Measurements from ENCODE around the gene RAB3A.

DNA sequence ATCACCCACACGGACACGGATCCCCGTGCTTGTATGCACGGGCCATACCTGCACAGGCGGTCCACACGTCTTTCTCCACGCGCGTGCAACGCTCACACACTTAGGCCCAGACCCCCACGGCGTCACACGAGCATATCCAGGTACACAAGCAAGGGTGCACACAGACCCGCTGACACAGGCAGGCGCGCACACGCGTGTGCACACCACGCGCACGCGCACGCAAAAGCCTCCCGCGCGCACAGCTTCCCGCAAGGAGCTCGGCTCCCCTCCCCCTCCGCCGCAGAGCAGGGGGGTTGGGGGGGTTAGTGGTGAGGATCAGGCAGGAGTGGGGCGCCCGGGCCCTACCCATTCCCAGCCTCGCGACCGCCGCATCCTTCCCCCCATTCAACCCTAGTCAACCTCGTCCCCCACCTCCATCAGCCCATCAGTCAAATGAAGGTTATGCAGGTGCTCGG, 407 bp downstream of the RAB3A start:
- no peak for TF ChIP-seq POLR2A (IDR thresholded peaks at IDR 0.05; ENCODE audit: extremely low read depth, insufficient read length)
- TF ChIP-seq, protein P1, sequence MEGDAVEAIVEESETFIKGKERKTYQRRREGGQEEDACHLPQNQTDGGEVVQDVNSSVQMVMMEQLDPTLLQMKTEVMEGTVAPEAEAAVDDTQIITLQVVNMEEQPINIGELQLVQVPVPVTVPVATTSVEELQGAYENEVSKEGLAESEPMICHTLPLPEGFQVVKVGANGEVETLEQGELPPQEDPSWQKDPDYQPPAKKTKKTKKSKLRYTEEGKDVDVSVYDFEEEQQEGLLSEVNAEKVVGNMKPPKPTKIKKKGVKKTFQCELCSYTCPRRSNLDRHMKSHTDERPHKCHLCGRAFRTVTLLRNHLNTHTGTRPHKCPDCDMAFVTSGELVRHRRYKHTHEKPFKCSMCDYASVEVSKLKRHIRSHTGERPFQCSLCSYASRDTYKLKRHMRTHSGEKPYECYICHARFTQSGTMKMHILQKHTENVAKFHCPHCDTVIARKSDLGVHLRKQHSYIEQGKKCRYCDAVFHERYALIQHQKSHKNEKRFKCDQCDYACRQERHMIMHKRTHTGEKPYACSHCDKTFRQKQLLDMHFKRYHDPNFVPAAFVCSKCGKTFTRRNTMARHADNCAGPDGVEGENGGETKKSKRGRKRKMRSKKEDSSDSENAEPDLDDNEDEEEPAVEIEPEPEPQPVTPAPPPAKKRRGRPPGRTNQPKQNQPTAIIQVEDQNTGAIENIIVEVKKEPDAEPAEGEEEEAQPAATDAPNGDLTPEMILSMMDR (IDR thresholded peaks at IDR 0.05; ENCODE audit: low read depth, low read length), result no peak

All from NB4 (cell line).